ENCODE results near the gene YTHDC1. TPM values are rescaled to one million over a fixed set of nuclear protein-coding genes. Genes with fewer than 3 reads are reported as not detected.
A peak's percentile ranks its signal among the peaks of the same experiment; 100 is the strongest.

The YTHDC1 gene
- total and polyA plus RNA-seq, 2 of the 4 experiments (the other 2 are of a cell fraction): 31.9 to 32.7 TPM

- Histone ChIP-seq H3K56ac (ENCODE audit: extremely low read depth, insufficient read depth, low read length) (no peak overlapping the region), H3K36me3 (ENCODE audit: control insufficient read depth, insufficient read depth, low read length) (no peaks in the 10 kb centered on the region), H3K9me1 (ENCODE audit: insufficient read depth, low read length) (peaks cover 4% of the 10 kb centered on the region), H4K5ac (ENCODE audit: low read depth, low read length) (no peak overlapping the region), H3K4me2 (ENCODE audit: low read depth, low read length) (no peak overlapping the region), H4K8ac (ENCODE audit: low read depth in 2 of 2, low read length in 2 of 2) (no peak overlapping the region), H3K18ac (ENCODE audit: low read depth, low read length) (no peak overlapping the region), H3K4me3 (ENCODE audit: insufficient read depth, low read depth, low read length) (no peak overlapping the region), H3K9ac (ENCODE audit: low read depth, low read length) (no peak overlapping the region), H3K4me1 (ENCODE audit: control insufficient read depth, insufficient read depth, low read length) (peaks cover 7% of the 10 kb centered on the region), H3K14ac (replicated peaks; ENCODE audit: low read depth, low read length) (0 out of 2 replicates have a peak overlapping the region, but pooled peaks have one; percentile 16), H3K9me3 (ENCODE audit: control insufficient read depth, insufficient read depth, low read length) (no peaks in the 10 kb centered on the region), H3K79me1 (ENCODE audit: low read depth in 1 of 2, low read length in 2 of 2) (peaks cover 0 to 30% of the 10 kb centered on the region in 2 experiments; a peak in 2 of 4 replicates), H4K91ac (ENCODE audit: insufficient read depth, low read depth, low read length) (no peak overlapping the region), H2BK15ac (ENCODE audit: low read depth, low read length) (no peak overlapping the region), H2BK20ac (ENCODE audit: low read depth, low read length) (no peak overlapping the region), H3K4ac (ENCODE audit: low read depth, low read length) (no peak overlapping the region), H4K20me1 (ENCODE audit: insufficient read depth, low read length) (peaks cover 82% of the 10 kb centered on the region), H3K23ac (ENCODE audit: low read depth, low read length) (peak overlapping the region; percentile 40; the same call in 1 of the 2 replicates), H2BK120ac (ENCODE audit: low read depth, low read length) (no peak overlapping the region), H3K27ac (ENCODE audit: insufficient read depth, low read length) (no peak overlapping the region), H2AK5ac (ENCODE audit: low read depth, low read length) (no peak overlapping the region), H2AK9ac (replicated peaks; ENCODE audit: low read depth, low read length, poor library complexity) (no peak overlapping the region), H2BK5ac (ENCODE audit: low read depth, low read length, poor library complexity, severe bottlenecking) (no peak overlapping the region), H3K27me3 (ENCODE audit: control insufficient read depth, insufficient read depth, low read length) (no peaks in the 10 kb centered on the region), H2AFZ (replicated peaks; ENCODE audit: low read length, poor library complexity) (no peak overlapping the region)
- TF ChIP-seq CTCF (conservative IDR thresholded peaks at IDR 0.05; ENCODE audit: low read depth, low read length): no peak
- TF ChIP-seq SMC3 (IDR thresholded peaks at IDR 0.05; ENCODE audit: low read depth, low read length): no peak
- TF ChIP-seq, protein P1, sequence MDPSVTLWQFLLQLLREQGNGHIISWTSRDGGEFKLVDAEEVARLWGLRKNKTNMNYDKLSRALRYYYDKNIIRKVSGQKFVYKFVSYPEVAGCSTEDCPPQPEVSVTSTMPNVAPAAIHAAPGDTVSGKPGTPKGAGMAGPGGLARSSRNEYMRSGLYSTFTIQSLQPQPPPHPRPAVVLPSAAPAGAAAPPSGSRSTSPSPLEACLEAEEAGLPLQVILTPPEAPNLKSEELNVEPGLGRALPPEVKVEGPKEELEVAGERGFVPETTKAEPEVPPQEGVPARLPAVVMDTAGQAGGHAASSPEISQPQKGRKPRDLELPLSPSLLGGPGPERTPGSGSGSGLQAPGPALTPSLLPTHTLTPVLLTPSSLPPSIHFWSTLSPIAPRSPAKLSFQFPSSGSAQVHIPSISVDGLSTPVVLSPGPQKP (IDR thresholded peaks at IDR 0.05; ENCODE audit: borderline replicate concordance, low read depth, low read length): no peak
- no peak for TF ChIP-seq MAZ (IDR thresholded peaks at IDR 0.05; ENCODE audit: borderline replicate concordance, low read depth, low read length)
- no peak for TF ChIP-seq MAFK (IDR thresholded peaks at IDR 0.05; ENCODE audit: low read depth, low read length)
- no peak for TF ChIP-seq CEBPB (IDR thresholded peaks at IDR 0.05; ENCODE audit: low read depth, low read length)
- TF ChIP-seq MXI1 (IDR thresholded peaks at IDR 0.05; ENCODE audit: borderline replicate concordance, low read depth, low read length): no peak
- TF ChIP-seq FOS (IDR thresholded peaks at IDR 0.05; ENCODE audit: low read depth, low read length): no peak
- no peak for TF ChIP-seq POLR2A (IDR thresholded peaks at IDR 0.05; ENCODE audit: low read depth, low read length)
- no peak for TF ChIP-seq RCOR1 (IDR thresholded peaks at IDR 0.05; ENCODE audit: insufficient replicate concordance, low read length)
- no peak for TF ChIP-seq BHLHE40 (IDR thresholded peaks at IDR 0.05; ENCODE audit: low read depth, low read length)
- no peak for TF ChIP-seq CHD1 (IDR thresholded peaks at IDR 0.05; ENCODE audit: low read depth, low read length)
- no peak for TF ChIP-seq NFE2L2 (IDR thresholded peaks at IDR 0.05; ENCODE audit: low read depth, low read length)
- TF ChIP-seq, protein P2, sequence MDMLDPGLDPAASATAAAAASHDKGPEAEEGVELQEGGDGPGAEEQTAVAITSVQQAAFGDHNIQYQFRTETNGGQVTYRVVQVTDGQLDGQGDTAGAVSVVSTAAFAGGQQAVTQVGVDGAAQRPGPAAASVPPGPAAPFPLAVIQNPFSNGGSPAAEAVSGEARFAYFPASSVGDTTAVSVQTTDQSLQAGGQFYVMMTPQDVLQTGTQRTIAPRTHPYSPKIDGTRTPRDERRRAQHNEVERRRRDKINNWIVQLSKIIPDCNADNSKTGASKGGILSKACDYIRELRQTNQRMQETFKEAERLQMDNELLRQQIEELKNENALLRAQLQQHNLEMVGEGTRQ (IDR thresholded peaks at IDR 0.05; ENCODE audit: low read depth, low read length): no peak
- TF ChIP-seq RAD21 (IDR thresholded peaks at IDR 0.05; ENCODE audit: low read length): no peak
- TF ChIP-seq RFX5 (IDR thresholded peaks at IDR 0.05; ENCODE audit: low read depth, low read length): no peak
- no peak for ATAC-seq (ENCODE audit: low read depth)
- dilution Hi-C loops (cut with HindIII; ENCODE audit: low sequenced_read_pairs, unreplicated experiment) (no loop called here), intact Hi-C loops (cut with micrococcal nuclease) (no loop called here), in situ Hi-C loops (cut with MboI; ENCODE audit: low sequenced_read_pairs) (no loop called here)
- ChIA-PET CTCF (no interaction called here), POLR2A (ENCODE audit: unreplicated experiment) (no interaction called here)
- no CpG with 5 or more reads among the region's 5 CpGs for WGBS, 2 experiments (ENCODE audit: extremely low coverage in 2 of 2, insufficient read length in 1 of 2)
- no TSS peak for BruUV-seq (replicated peaks)
- no peak for DNase-seq
Observed at GRCh38 chr4:68344785-68345184, 5.1 kb downstream of the YTHDC1 start.

Data from IMR-90 (cell line).